Fibroblast of skin of back (primary cell): Measurements from ENCODE around the gene LGALS3BP.
A peak's percentile ranks its signal among the peaks of the same experiment; 100 is the strongest.

ENCODE experiments used
- DNase-seq: peaks from one replicate; pipeline ENCODE4 v3.0.0-alpha.2; 2013

The LGALS3BP gene

GRCh38 chr17:78999056-78999768 is 19.5 kb upstream of the LGALS3BP start:
- no peak for DNase-seq

DNA sequence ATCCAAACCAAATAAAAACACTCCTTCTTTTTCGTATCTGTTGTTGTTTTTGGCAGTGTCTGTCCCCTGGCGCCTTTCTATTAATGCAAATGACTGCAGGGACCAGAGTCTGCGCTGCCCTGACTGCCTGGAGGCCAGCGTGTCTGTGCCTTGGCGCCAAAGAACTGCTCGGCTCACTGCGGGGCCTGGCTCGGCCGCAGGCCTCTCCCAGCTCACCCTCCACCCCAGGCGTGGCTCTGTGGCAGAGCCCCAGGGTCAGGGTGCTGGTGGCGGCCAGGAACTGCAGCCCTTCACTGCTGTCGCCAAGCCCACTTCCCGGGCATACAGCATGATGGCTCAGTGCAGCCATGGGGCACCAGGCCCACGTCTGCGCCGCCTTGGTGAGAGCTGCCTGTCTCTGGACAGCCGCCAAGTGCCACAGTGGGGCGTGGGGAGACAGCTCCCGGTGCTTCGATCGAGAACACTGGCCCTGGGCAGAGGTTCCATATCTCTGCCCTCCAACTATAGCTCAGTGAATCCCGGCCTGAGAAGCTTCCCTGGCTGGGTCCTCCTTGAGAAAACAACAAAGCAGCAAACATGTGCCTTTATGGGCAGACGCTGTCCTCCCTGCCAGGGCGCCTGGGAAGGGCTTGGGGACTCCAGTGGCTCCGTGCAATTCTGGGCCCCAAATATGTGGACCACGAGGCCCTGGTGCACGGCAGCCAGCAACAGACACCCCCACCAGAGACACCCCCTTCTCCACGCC is 18.8 kb upstream of the LGALS3BP start:
- no peak for DNase-seq

GRCh38 chr17:78997881-78998280 is 18.2 kb upstream of the LGALS3BP start:
- no peak for DNase-seq

GRCh38 chr17:78997231-78997741 is 17.6 kb upstream of the LGALS3BP start:
- no peak for DNase-seq

DNA sequence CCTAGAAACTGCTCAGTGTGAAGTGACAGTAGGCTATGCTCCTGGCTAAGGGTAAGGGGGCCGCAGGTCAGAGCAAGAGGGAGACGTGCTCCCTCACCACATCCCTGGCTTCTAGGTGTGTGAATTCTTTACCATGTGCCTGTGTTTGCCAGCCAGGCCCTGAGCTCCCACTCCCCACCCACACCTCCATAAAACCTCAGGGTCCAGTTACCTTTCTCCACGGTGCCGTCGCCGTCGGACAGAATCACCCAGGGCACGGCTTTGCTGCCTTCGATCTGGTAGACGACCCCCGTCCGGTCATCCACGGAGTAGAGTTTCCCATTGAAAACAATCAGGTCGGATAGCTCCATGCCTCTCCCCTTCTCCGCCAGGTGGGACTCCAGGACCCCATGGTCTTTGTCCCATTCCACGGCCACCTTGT is 17.1 kb upstream of the LGALS3BP start:
- DNase-seq = no peak

DNA sequence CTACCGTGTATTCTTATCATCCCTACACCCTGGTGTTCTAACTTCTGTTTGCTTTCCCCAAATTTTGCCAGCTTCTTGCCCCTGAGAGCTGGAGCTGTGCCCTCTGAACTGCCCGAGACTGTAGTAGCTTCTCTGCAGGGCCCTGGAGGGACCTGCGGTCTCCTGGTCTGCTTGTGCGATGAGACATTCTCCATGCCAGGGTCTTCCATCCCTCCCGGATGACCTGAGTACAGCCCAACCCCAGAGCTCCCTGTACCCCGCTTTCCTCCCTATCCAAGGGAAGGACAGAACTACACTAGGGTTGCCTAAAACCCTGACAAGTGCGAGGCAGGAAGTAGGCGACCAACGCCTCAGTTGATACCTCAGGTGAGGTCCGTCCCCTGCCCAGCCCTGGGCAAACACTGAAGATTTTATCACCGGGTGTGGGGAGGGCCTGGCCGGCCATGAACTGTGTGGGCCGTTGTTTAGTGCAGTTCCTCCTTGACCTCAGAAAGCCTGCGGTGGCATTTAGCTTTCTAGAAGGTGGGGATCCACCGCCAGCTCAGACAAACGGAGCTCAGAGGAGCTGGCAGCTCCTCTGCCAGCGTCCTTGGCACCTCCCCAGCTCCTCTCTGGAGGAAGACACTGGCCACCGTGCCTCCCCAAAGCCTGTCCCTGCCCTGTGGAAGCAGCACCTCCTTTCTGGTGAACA is 16.2 kb upstream of the LGALS3BP start:
- no peak for DNase-seq

DNA sequence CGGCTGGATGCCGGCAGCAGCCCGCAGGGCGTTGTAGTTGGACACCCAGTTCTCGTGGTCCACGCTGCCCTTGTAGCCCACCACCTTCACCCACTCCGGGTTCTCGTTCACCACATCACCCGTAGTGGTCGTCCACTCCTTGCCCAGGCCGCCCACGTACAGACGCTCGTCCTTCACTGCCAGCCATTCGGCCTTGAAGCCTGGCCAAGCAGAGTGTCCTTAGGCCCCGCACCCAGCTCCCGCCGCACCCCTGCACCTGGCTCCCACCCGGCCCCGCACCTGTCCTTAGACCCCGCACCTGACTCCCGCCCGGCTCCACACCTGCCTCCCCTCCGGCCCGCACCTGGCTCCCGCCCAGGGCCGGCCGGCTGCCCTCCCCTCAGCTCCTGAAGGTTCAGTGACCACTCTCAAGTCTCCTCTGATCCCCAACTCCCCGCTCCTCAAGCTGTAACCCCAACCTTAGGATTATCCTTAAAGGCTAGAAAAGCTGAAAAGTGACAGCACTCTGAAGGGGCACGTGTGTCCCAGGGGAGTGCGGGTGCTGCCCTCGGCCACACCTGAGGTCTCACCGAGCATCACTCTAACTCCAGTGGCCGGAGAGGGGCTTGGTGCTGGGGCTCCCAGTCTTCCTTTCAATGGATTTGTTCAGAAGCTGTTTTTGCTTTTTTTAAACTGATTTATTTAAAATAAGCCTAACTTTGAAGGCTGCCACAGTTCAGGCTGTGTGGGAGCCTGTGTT is 15.5 kb upstream of the LGALS3BP start:
- no peak for DNase-seq

DNA sequence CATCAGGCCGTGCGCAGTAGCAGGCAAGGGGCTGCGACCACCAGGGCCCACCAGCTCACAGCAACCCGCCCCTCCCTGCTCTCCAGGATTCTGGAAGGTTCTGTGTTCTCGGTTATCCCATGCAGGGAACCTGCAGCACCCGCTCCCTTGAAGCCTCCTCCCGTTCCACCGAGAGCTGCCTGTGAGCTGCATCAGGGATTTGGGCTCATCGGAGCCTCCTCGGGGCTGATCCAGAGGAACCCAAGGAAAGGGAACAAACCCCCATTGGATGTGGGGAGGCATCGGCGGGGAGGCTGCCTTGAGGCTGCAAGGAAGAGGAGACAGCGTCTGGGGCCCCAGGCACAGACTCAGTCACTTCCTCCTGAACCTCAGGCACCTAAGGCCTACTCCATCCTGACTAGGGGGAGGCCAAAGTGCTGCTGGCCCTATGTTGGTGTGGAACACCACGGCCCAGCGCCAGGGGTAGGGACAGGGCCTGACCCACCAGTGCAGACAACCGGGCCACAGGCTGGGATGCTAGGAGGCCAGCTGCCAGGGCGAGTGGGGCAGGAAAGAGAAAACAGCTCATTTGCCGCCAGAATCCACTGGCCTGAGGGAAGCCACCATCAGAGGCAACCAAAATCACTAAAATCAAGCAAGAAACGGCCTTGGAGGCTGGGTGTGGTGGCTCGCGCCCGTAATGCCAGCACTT is 14.4 kb upstream of the LGALS3BP start:
- no peak for DNase-seq

DNA sequence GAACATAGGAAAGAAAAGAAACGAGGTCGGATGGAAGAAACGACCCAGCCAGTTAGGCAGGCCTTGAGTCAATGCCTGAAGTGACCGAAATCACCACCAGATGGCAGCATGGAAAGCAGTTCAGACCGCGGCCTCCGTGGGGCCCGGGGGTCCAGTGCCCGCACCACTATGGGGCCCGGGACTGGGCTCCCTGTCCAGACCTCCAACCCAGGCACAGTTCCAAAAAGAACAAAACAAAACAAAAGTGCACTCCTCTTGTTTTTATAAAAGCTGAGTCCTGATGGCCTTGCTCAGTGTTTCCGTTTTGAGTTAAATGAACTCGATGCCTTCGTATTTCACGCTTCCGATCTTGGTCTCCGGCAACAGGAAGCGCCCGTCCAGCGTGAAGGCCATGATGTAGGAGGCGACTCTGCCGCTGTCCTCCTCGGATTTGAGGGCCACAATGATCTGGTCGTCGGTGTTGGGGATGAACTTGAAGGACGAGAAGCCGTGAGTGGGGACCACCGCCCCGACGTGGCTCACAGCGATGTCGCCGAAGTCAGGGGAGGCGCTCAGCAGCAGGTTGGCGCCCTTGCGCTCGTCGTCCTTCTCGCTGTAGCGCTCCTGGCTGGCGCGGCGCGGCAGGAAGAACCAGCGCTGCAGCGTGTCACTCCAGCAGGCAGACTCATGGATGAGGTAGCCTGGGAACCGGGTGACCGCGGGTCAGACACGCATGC is 13.7 kb upstream of the LGALS3BP start:
- DNase-seq = peak; percentile 45

DNA sequence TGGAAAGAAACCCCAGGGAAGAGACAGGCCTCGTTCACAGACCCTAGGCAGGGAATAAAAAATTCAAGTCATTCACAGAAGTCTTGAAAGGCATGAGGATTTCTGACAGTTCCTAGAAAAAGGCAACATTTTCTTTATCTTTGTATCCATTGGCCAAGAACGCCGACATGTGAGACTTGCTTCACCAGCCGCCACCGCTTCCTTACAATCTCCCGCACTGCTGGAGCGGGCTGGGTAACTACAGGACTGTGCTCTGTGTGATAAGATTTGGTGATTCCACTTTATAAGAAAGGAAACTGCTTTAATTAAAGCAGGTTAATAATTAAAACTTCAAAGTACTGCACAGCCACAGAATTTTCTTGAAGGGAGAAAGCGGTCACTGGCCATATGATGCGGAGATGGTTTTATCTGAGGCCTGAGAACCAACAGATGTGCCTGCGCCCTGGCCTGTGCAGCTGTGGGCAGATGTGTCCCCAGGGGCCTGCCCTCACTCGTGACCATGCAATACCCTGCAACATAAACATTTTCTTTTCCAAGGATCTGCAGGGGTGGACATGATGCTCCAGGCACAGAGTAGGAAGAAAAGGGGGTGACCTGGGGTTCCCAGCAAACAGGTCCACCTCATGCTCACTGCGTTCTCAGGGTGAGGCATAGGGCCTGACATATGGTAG is 13.0 kb upstream of the LGALS3BP start:
- DNase-seq = no peak

DNA sequence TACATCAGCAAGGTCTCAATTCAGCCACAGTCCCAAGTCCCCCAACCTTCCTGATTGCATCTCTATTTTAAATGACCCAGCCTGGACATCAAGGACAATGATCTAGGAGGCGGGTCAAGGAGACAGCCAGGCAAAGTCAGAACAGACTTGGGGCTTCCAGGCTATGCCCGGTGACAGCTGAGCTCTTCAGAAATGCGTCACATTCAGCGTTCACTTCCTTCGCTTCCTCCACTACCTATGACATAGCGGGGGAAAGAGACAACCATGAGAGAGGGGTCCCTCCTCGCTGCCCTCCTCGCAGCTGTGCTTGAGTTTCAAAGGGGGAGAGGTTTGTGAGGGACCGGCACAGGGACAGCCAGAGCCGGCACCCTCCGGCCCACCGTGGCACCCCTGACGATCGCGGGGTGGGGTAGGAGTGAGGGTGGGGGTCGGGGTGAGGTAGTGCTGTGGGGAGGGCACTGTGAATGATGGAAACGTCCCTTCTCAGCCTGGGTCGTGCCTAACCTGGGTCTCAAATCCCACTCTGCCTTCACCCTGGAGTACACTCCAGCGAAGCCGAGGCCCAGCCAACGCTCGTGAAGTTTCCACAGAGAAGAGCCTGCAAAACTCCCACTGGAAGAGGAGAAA is 12.3 kb upstream of the LGALS3BP start:
- no peak for DNase-seq

DNA sequence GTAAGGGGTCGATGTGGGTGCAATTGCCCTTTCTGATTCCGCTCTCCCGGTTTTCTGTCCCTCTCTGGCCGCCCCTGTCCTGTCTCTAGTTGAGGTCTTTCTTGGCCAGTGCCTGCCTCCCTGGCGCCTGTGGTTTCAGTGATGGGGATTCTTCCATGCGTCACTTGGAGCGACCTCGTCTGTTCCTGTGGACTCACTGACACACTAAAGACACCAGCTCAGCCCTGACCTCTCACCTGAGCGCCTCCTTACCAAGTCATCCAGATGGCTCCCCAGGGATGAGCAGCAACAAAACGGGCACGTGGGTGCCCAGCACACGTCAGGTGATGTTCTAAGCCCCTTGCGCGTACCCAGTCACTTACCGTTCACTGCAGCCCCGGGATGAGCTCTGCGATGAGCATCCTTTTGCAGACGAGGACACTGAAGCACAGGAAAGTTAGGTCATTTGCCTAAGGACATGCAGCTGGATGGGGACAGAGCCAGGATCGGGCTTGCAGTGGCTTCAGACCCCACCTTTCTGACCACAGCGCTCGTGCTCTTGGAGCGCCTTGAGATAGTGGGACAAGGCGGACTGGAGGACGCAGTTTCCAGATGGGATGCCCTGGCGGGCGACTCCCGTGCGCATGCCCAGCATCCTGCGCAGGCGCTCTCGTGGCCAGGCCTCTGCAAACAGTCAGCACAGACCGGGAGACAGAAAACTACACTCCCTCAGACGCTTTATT is 11.5 kb upstream of the LGALS3BP start:
- no peak for DNase-seq

GRCh38 chr17:78990349-78991016 is 10.8 kb upstream of the LGALS3BP start:
- no peak for DNase-seq

- DNase-seq = no peak
These were observed 8.4 kb upstream of the LGALS3BP start for GRCh38 chr17:78988152-78988551.

DNA sequence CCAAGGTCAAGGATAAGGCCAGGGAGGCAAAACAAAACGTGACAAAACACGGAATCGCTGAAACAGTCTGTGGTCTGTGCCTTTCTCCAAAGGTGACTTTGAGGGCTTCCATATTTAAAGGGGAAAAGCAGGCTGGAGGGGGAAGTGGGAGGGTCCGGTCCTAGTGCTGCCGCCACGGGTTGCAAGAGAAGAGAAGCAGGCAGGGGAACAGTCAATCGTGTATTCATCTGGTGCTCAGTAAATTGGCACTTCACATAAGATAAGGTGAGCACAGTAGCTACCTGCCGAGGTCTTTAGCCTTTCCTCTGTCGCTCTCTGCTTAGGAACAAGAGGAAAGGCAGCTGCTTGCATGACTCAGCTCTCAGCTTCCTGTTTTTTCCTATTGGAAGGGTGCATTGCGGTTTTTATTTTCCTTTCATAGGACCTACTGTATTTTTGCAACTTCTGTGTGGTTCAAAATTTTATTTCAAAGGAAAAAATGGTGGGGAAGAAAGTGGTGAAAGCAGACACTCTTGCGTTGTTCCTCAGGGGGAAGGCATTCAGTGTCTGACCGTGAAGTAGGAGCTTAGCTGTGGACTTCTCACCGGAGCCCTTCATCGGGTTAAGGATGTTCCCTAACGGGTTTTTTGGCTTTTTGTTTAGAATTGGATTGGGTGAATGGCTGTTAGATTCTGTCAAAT is 7.1 kb upstream of the LGALS3BP start:
- peak; percentile 59 for DNase-seq

DNA sequence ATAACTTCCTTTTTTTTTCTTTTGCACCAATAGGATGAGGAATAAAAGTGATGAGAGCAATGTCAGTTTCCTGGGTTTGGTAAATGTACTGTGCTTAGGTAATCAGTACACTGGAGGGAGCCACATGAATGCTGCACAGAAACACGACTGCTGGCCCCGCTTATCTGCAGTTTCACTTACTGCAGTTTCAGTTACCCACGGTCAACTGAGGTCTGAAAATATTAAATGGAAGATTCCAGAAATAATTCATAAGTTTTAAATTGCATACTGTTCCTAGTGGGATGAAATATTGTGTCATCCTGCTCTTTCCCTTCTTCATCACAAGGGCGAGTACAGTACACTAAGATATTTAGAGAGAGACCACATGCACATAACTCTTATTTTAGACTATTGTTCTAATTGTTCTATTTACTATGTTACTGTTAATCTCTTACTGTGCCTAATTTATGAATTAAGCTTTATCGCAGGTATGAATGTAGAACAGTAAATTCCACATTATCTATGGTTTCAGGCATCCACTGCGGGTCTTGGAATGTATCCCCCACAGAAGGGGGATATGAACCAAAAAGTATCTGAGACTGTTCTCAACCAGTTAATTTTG is 6.4 kb upstream of the LGALS3BP start:
- DNase-seq = no peak

- DNase-seq = no peak
These were observed 5.7 kb upstream of the LGALS3BP start for GRCh38 chr17:78985395-78985794.
